Breast epithelium (tissue), 3 donors: Measurements from ENCODE around the gene AGAP1.

Experiments
- CTCF ChIP-seq, 3 donors: fragments of 450-650 bp; IDR thresholded peaks; one replicate each; pipeline ENCODE4 v1.5.1; 2016 to 2017; ENCODE audit warnings: antibody characterized with exemption in 3 of 3, mild to moderate bottlenecking in 3 of 3, moderate library complexity in 3 of 3
- POLR2AphosphoS5 ChIP-seq, 3 donors: sonication (generic); formaldehyde crosslinking; IDR thresholded peaks; one replicate each; pipeline ENCODE4 v1.6.1; 2017; ENCODE audit warnings: antibody characterized with exemption in 3 of 3

- TF ChIP-seq CTCF (IDR thresholded peaks at IDR 0.05) (no peak), POLR2AphosphoS5 (IDR thresholded peaks at IDR 0.05) (no peak)
Measured at GRCh38 chr2:235747786-235748091, 253.9 kb downstream of the AGAP1 start.
